PC-9 (cell line): Measurements from ENCODE around the gene EPDR1. TPM values are rescaled to one million over a fixed set of nuclear protein-coding genes. Genes with fewer than 3 reads are reported as not detected.

Experiments used
- BruUV-seq: library from RNA; stranded (reverse); fragments of 400-500 nt; replicated peaks from 2 replicates; lab custom pipeline; 2021; lab: Mats Ljungman, UMichigan
- CTCF ChIA-PET: fragments of 300-600 bp; sonication (Branson Sonifier 250); formaldehyde crosslinking; loops from one replicate; lab custom pipeline; 2022; ENCODE audit warnings: antibody characterized with exemption; lab: Charles Lee
- POLR2A ChIA-PET: fragments of 300-600 bp; sonication (Branson Sonifier 250); formaldehyde crosslinking; loops from one replicate; lab custom pipeline; 2022; ENCODE audit warnings: antibody characterized with exemption; ENCODE audit not compliant: unreplicated experiment; lab: Charles Lee
- DNase-seq, 2 experiments: peaks; one replicate each; pipeline versions ENCODE4 v3.0.0 to v3.0.0-alpha.2; 2015 to 2022; ENCODE audit warnings: mixed read lengths in 1 of 2
- H2AFZ ChIP-seq: fragments of 200-600 bp; sonication (generic); 2 replicates; pipeline ENCODE4 v1.8.1; 2017; ENCODE audit warnings: antibody characterized with exemption
- H3F3A ChIP-seq: fragments of 200-600 bp; sonication (generic); 2 replicates; pipeline ENCODE4 v1.8.1; 2017; ENCODE audit warnings: antibody characterized with exemption, mild to moderate bottlenecking, low read depth; ENCODE audit not compliant: insufficient read depth
- H3K27ac ChIP-seq: fragments of 200-600 bp; sonication (generic); 2 replicates; pipeline ENCODE4 v1.6.1; 2016; ENCODE audit warnings: mixed run types
- H3K27me3 ChIP-seq: fragments of 200-600 bp; sonication (generic); 2 replicates; pipeline ENCODE4 v1.6.1; 2016; ENCODE audit warnings: low read depth, mixed run types; ENCODE audit not compliant: insufficient read depth
- H3K36me3 ChIP-seq: fragments of 200-600 bp; sonication (generic); 2 replicates; pipeline ENCODE4 v1.6.1; 2016; ENCODE audit warnings: low read depth, mixed run types
- H3K4me1 ChIP-seq: fragments of 200-600 bp; sonication (generic); replicated peaks from 2 replicates; pipeline ENCODE4 v1.6.1; 2016; ENCODE audit warnings: mixed run types; ENCODE audit not compliant: insufficient read depth
- H3K4me2 ChIP-seq: fragments of 200-600 bp; sonication (generic); 2 replicates; pipeline ENCODE4 v1.6.1; 2017; ENCODE audit warnings: mixed run types
- H3K4me3 ChIP-seq: fragments of 200-600 bp; sonication (generic); 2 replicates; pipeline ENCODE4 v1.6.1; 2016; ENCODE audit warnings: mixed run types
- H3K79me2 ChIP-seq: fragments of 200-600 bp; sonication (generic); 2 replicates; pipeline ENCODE4 v1.6.1; 2017; ENCODE audit warnings: low read depth, mixed run types
- H3K9me2 ChIP-seq: fragments of 200-600 bp; sonication (generic); 2 replicates; pipeline ENCODE4 v1.8.1; 2017; ENCODE audit warnings: mild to moderate bottlenecking; ENCODE audit not compliant: insufficient read depth
- H3K9me3 ChIP-seq: fragments of 200-600 bp; sonication (generic); 2 replicates; pipeline ENCODE4 v1.8.1; 2016; ENCODE audit warnings: low read depth; ENCODE audit not compliant: insufficient read depth
- H4K20me1 ChIP-seq: fragments of 200-600 bp; sonication (generic); 2 replicates; pipeline ENCODE4 v1.8.1; 2017; ENCODE audit not compliant: insufficient read depth
- CTCF ChIP-seq: fragments of 200-600 bp; sonication (generic); conservative IDR thresholded peaks from 2 replicates; pipeline ENCODE4 v1.6.1; 2017; ENCODE audit warnings: mixed run types, antibody characterized with exemption, mild to moderate bottlenecking, moderate library complexity
- EZH2 ChIP-seq: fragments of 200-600 bp; sonication (generic); IDR thresholded peaks from 2 replicates; pipeline ENCODE4 v1.8.0; 2017; ENCODE audit warnings: antibody characterized with exemption, low read depth
- intact Hi-C: fragments of 100-400 bp; cut with micrococcal nuclease; formaldehyde crosslinking; loops from one replicate; pipeline ENCODE4 v1.10.0; 2022; ENCODE audit not compliant: unreplicated experiment
- total RNA-seq: library from RNA; stranded (reverse); gene quantifications from 2 replicates; pipeline ENCODE4 v1.2.3, GENCODE V29; 2021

EPDR1 gene
- total RNA-seq, 1 experiment from 2014 or later = 3.3 TPM

- POLR2A ChIA-PET = no interaction called here
- 0 out of 2 replicates have a peak, but pooled peaks cover 5% of the 10 kb centered on the region for H3K79me2 ChIP-seq
These were observed 3.6 kb downstream of the EPDR1 start for GRCh38 chr7:37923996-37924395.

GRCh38 chr7:37924491-37925041 is 4.1 kb downstream of the EPDR1 start:
- no peak overlapping the region for H3K4me2 ChIP-seq
- BruUV-seq = no TSS peak
- no peak overlapping the region for H2AFZ ChIP-seq
- no peaks in the 10 kb centered on the region for H3K9me2 ChIP-seq
- H3F3A ChIP-seq = no peaks in the 10 kb centered on the region
- H3K4me3 ChIP-seq = no peak overlapping the region
- H3K36me3 ChIP-seq = no peaks in the 10 kb centered on the region
- DNase-seq = no peak
- TF ChIP-seq EZH2 (no peak), CTCF (no peak)
- intact Hi-C loops = no loop called here
- H3K79me2 ChIP-seq = 0 out of 2 replicates have a peak, but pooled peaks cover 5% of the 10 kb centered on the region
- 0 out of 2 replicates have a peak, but pooled peaks cover 8% of the 10 kb centered on the region for H3K4me1 ChIP-seq
- H3K27me3 ChIP-seq = no peaks in the 10 kb centered on the region
- CTCF ChIA-PET = no interaction called here
- no peaks in the 10 kb centered on the region for H4K20me1 ChIP-seq
- H3K9me3 ChIP-seq = no peaks in the 10 kb centered on the region
- no peak overlapping the region for H3K27ac ChIP-seq
- POLR2A ChIA-PET = no interaction called here

More at GRCh38 chr7:37923996-37924395, 3.6 kb downstream of the EPDR1 start:
- H4K20me1 ChIP-seq = no peaks in the 10 kb centered on the region
- BruUV-seq = no TSS peak
- DNase-seq = no peak
- intact Hi-C loops = no loop called here
- H3K4me2 ChIP-seq = no peak overlapping the region
- no peaks in the 10 kb centered on the region for H3K9me2 ChIP-seq
- no peaks in the 10 kb centered on the region for H3F3A ChIP-seq
- H3K9me3 ChIP-seq = no peaks in the 10 kb centered on the region
- H3K36me3 ChIP-seq = no peaks in the 10 kb centered on the region
- TF ChIP-seq CTCF = no peak
- TF ChIP-seq EZH2 = no peak
- 0 out of 2 replicates have a peak, but pooled peaks cover 8% of the 10 kb centered on the region for H3K4me1 ChIP-seq
- no peak overlapping the region for H3K4me3 ChIP-seq
- H2AFZ ChIP-seq = no peak overlapping the region
- CTCF ChIA-PET = no interaction called here
- H3K27ac ChIP-seq = no peak overlapping the region
- H3K27me3 ChIP-seq = no peaks in the 10 kb centered on the region

GRCh38 chr7:37925620-37926019 is 5.2 kb downstream of the EPDR1 start:
- intact Hi-C loops = no loop called here
- H4K20me1 ChIP-seq = no peaks in the 10 kb centered on the region
- H3K9me3 ChIP-seq = no peaks in the 10 kb centered on the region
- ChIA-PET POLR2A (no interaction called here), CTCF (no interaction called here)
- no peak overlapping the region for H3K4me3 ChIP-seq
- no peaks in the 10 kb centered on the region for H3K9me2 ChIP-seq
- no peak for DNase-seq
- no TSS peak for BruUV-seq
- H3K27ac ChIP-seq = no peak overlapping the region
- no peaks in the 10 kb centered on the region for H3F3A ChIP-seq
- H2AFZ ChIP-seq = no peak overlapping the region
- 0 out of 2 replicates have a peak, but pooled peaks cover 5% of the 10 kb centered on the region for H3K79me2 ChIP-seq
- TF ChIP-seq CTCF (no peak), EZH2 (no peak)
- no peak overlapping the region for H3K4me2 ChIP-seq
- 0 out of 2 replicates have a peak, but pooled peaks cover 3% of the 10 kb centered on the region for H3K27me3 ChIP-seq
- 0 out of 2 replicates have a peak, but pooled peaks cover 8% of the 10 kb centered on the region for H3K4me1 ChIP-seq
- H3K36me3 ChIP-seq = no peaks in the 10 kb centered on the region
